HAP-1 (cell line): ENCODE data around the gene SPOCK2.

Experiments
- DNase-seq, 2 experiments: peaks; one replicate each; pipeline ENCODE4 v3.0.0-alpha.2; 2016 to 2020; ENCODE audit warnings: low spot score in 2 of 2
- H3K27me3 ChIP-seq: fragments of 250-450 bp; sonication (Bioruptor Pico); 2 replicates; pipeline ENCODE4 v1.5.1; 2020; ENCODE audit warnings: low read depth, mild to moderate bottlenecking, moderate library complexity
- H3K36me3 ChIP-seq: fragments of 250-450 bp; sonication (Bioruptor Pico); replicated peaks from 2 replicates; pipeline ENCODE4 v1.5.1; 2020; ENCODE audit warnings: mild to moderate bottlenecking
- H3K4me1 ChIP-seq: fragments of 250-450 bp; sonication (Bioruptor Pico); 2 replicates; pipeline ENCODE4 v1.5.1; 2020; ENCODE audit warnings: mild to moderate bottlenecking
- H3K4me3 ChIP-seq: fragments of 250-450 bp; sonication (Bioruptor Pico); 2 replicates; pipeline ENCODE4 v1.5.1; 2020; ENCODE audit warnings: mild to moderate bottlenecking, moderate library complexity
- H3K9me3 ChIP-seq: fragments of 250-450 bp; sonication (Bioruptor Pico); 2 replicates; pipeline ENCODE4 v1.5.1; 2020; ENCODE audit warnings: mild to moderate bottlenecking, moderate library complexity
- in situ Hi-C: fragments of 300-500 bp; cut with MboI; formaldehyde crosslinking; loops from 3 replicates; pipeline ENCODE4 v1.14.3; 2020; ENCODE audit warnings: low sequenced_read_pairs, inconsistent platforms, mixed read lengths

SPOCK2 gene

GRCh38 chr10:72010234-72010973 is 77.9 kb downstream of the SPOCK2 start:
- Histone ChIP-seq H3K4me3 (no peak overlapping the region), H3K27me3 (no peaks in the 10 kb centered on the region), H3K36me3 (peaks cover 11% of the 10 kb centered on the region), H3K9me3 (no peaks in the 10 kb centered on the region), H3K4me1 (peaks cover 14% of the 10 kb centered on the region)
- no peak for DNase-seq
- in situ Hi-C loops, result no loop called here

- H3K36me3 ChIP-seq, result peaks cover 11% of the 10 kb centered on the region
- in situ Hi-C loops, result no loop called here
- H3K27me3 ChIP-seq, result no peaks in the 10 kb centered on the region
- no peaks in the 10 kb centered on the region for H3K9me3 ChIP-seq
- no peak overlapping the region for H3K4me3 ChIP-seq
- H3K4me1 ChIP-seq, result peaks cover 14% of the 10 kb centered on the region
- peak; percentile 40 to 70 for DNase-seq
These were observed 78.8 kb downstream of the SPOCK2 start for GRCh38 chr10:72009425-72010081.

GRCh38 chr10:72009051-72009424 is 79.3 kb downstream of the SPOCK2 start:
- no peak overlapping the region for H3K4me3 ChIP-seq
- peaks cover 11% of the 10 kb centered on the region for H3K36me3 ChIP-seq
- no peaks in the 10 kb centered on the region for H3K27me3 ChIP-seq
- DNase-seq, result no peak
- peaks cover 14% of the 10 kb centered on the region for H3K4me1 ChIP-seq
- no peaks in the 10 kb centered on the region for H3K9me3 ChIP-seq
- in situ Hi-C loops, result no loop called here
